GM12878 (cell line): Measurements from ENCODE around the gene P2RX1. TPM values are rescaled to one million over a fixed set of nuclear protein-coding genes. Genes with fewer than 3 reads are reported as not detected.
A peak's percentile ranks its signal among the peaks of the same experiment; 100 is the strongest.

ENCODE experiments used
- BRCA1 ChIP-seq: IDR thresholded peaks from 2 replicates; pipeline ENCODE4 v1.6.1; 2011; ENCODE audit warnings: low read depth, low read length, improper control_type of control experiment
- CHD1 ChIP-seq: IDR thresholded peaks from 2 replicates; pipeline ENCODE4 v1.6.1; 2012; ENCODE audit warnings: low read depth, low read length, improper control_type of control experiment
- CREB1 ChIP-seq: IDR thresholded peaks from 2 replicates; pipeline ENCODE4 v1.6.1; 2012; ENCODE audit warnings: low read depth, mild to moderate bottlenecking, inconsistent platforms
- DPF2 ChIP-seq: fragments of 450-650 bp; IDR thresholded peaks from 2 replicates; pipeline ENCODE4 v1.6.1; 2017; ENCODE audit warnings: mild to moderate bottlenecking
- EGR1 ChIP-seq, 2 experiments: IDR thresholded peaks; 1 replicate in 1 of 2; 2 replicates in 1 of 2; pipeline ENCODE4 v1.6.1; 2011 to 2012; ENCODE audit warnings: low read depth in 2 of 2, low read length in 2 of 2, borderline replicate concordance in 1 of 2, mild to moderate bottlenecking in 1 of 2, moderate library complexity in 1 of 2
- HDAC6 ChIP-seq: fragments of 200-600 bp; sonication (generic); IDR thresholded peaks from one replicate; pipeline ENCODE4 v1.8.0; 2017; ENCODE audit warnings: antibody characterized with exemption; ENCODE audit not compliant: unreplicated experiment
- HDGF ChIP-seq: fragments of 450-650 bp; IDR thresholded peaks from 2 replicates; pipeline ENCODE4 v1.6.1; 2016; ENCODE audit warnings: antibody characterized with exemption
- HSF1 ChIP-seq: fragments of 150-350 bp; IDR thresholded peaks from 2 replicates; pipeline ENCODE4 v1.6.1; 2014; ENCODE audit warnings: mild to moderate bottlenecking, low read depth, low read length
- IKZF1 ChIP-seq: fragments of 450-650 bp; conservative IDR thresholded peaks from 2 replicates; pipeline ENCODE4 v1.6.1; 2017; ENCODE audit warnings: antibody characterized with exemption, mild to moderate bottlenecking
- IRF3 ChIP-seq: fragments of 450-650 bp; IDR thresholded peaks from 2 replicates; pipeline ENCODE4 v1.6.1; 2014; ENCODE audit warnings: mild to moderate bottlenecking
- MEF2B ChIP-seq: fragments of 450-650 bp; IDR thresholded peaks from 2 replicates; pipeline ENCODE4 v1.6.1; 2018; ENCODE audit warnings: mild to moderate bottlenecking, moderate library complexity; ENCODE audit not compliant: partially characterized antibody, poor library complexity, severe bottlenecking
- NFIC ChIP-seq: IDR thresholded peaks from 2 replicates; pipeline ENCODE4 v1.6.1; 2012; ENCODE audit warnings: low read depth, mild to moderate bottlenecking, inconsistent platforms, low read length, moderate library complexity
- POLR2A ChIP-seq: IDR thresholded peaks from 2 replicates; pipeline ENCODE4 v1.6.1; 2011; ENCODE audit warnings: low read depth, mild to moderate bottlenecking, low read length
- RB1 ChIP-seq: fragments of 450-650 bp; formaldehyde crosslinking; IDR thresholded peaks from 2 replicates; pipeline ENCODE4 v1.6.1; 2017; ENCODE audit warnings: mild to moderate bottlenecking, borderline replicate concordance
- SP1 ChIP-seq: IDR thresholded peaks from one replicate; pipeline ENCODE4 v1.6.1; 2011; ENCODE audit warnings: low read depth, low read length
- SUZ12 ChIP-seq: fragments of 200-600 bp; sonication (generic); IDR thresholded peaks from one replicate; pipeline ENCODE4 v1.6.1; 2018; ENCODE audit warnings: antibody characterized with exemption, mild to moderate bottlenecking; ENCODE audit not compliant: unreplicated experiment
- TAF1 ChIP-seq: IDR thresholded peaks from 2 replicates; pipeline ENCODE4 v1.6.1; 2011; ENCODE audit warnings: mild to moderate bottlenecking, low read depth, low read length, borderline replicate concordance
- TBL1XR1 ChIP-seq: IDR thresholded peaks from 2 replicates; pipeline ENCODE4 v1.6.1; 2012; ENCODE audit warnings: low read depth, low read length, improper control_type of control experiment
- TCF3 ChIP-seq: IDR thresholded peaks from 2 replicates; pipeline ENCODE4 v1.6.1; 2012; ENCODE audit warnings: low read depth, mild to moderate bottlenecking, low read length, borderline replicate concordance; ENCODE audit not compliant: insufficient read depth
- USF2 ChIP-seq: IDR thresholded peaks from 2 replicates; pipeline ENCODE4 v1.6.1; 2011; ENCODE audit warnings: low read depth, low read length, improper control_type of control experiment, borderline replicate concordance
- WRNIP1 ChIP-seq: IDR thresholded peaks from 2 replicates; pipeline ENCODE4 v1.6.1; 2011; ENCODE audit warnings: low read depth, low read length, improper control_type of control experiment, borderline replicate concordance
- polyA plus RNA-seq, 11 experiments: library from polyadenylated mRNA; depleted of rRNA in 4 of 11; unstranded in 6 of 11; stranded (reverse) in 5 of 11; fragments of >200 nt; fragmentation: Nextera tagmentation in 4 of 11; fragmentation: Illumina TruSeq in 1 of 11; extraction: Ambion mirVana in 4 of 11; extraction: Trizol in 1 of 11; gene quantifications; 1 replicate in 1 of 11; 2 replicates in 10 of 11; pipeline versions ENCODE4 v1.2.1 to v1.2.3, GENCODE V29; 2011 to 2016; ENCODE audit warnings: inconsistent platforms in 2 of 11, missing spikeins in 2 of 11, low read depth in 1 of 11
- total RNA-seq, 4 experiments: library from RNA; depleted of rRNA in 3 of 4; stranded (reverse); fragments of >200 nt in 3 of 4; fragmentation: Illumina TruSeq in 1 of 4; extraction: Trizol in 1 of 4; gene quantifications; 2 replicates each; pipeline versions ENCODE4 v1.2.1 to v1.2.3, GENCODE V29; 2013 to 2021

Gene P2RX1
- total and polyA plus RNA-seq, 10 of the 15 experiments (the other 5 are each of a cell fraction or from before 2014, with no cell fraction given) = 0.12 to 6.2 (median 3.4) TPM

- TF ChIP-seq WRNIP1 = no peak
- no peak for TF ChIP-seq MEF2B
- no peak for TF ChIP-seq CHD1
- TF ChIP-seq HDAC6 = no peak
- peak; percentile 64 for TF ChIP-seq DPF2
- TF ChIP-seq HSF1 = no peak
- TF ChIP-seq TCF3 = 0 out of 2 replicates have a peak, but pooled peaks have one; percentile 59
- no peak for TF ChIP-seq IRF3
- TF ChIP-seq CREB1 = no peak
- TF ChIP-seq NFIC = no peak
- TF ChIP-seq RB1 = peak; percentile 26; the same call in 1 of the 2 replicates
- no peak for TF ChIP-seq USF2
- peak; percentile 59; the same call in 1 of the 2 replicates for TF ChIP-seq TAF1
- peak in 1 of 2 experiments; percentile 2; a peak in 1 of 3 replicates for TF ChIP-seq EGR1 (IDR thresholded peaks at IDR 0.05; ENCODE audit: borderline replicate concordance in 1 of 2, low read depth in 2 of 2, low read length in 2 of 2)
- no peak for TF ChIP-seq TBL1XR1
- TF ChIP-seq SP1 = peak; percentile 36
- peak; percentile 78 for TF ChIP-seq POLR2A
- TF ChIP-seq SUZ12 = no peak
- TF ChIP-seq IKZF1 = peak; percentile 100
- TF ChIP-seq BRCA1 = no peak
- TF ChIP-seq HDGF = no peak
Measured at GRCh38 chr17:3964203-3965117, 48.2 kb upstream of the P2RX1 start, which contains the start of gene ATP2A3 (continued).
